HEK293 (cell line): Measurements from ENCODE around the gene LMOD1.
"Not testable (repeated sequence)": the region's sequence is repeated elsewhere in the genome, so short reads cannot be mapped to it uniquely, and the experiment has no call there.

Source experiments
- CTCF ChIA-PET: fragments of 350-600 bp; formaldehyde crosslinking; extraction: SDS; loops from one replicate; lab custom pipeline; 2021; ENCODE audit warnings: antibody characterized with exemption; lab: Yijun Ruan, JAX
- POLR2A ChIA-PET: fragments of 300-600 bp; formaldehyde crosslinking; extraction: SDS; loops from one replicate; lab custom pipeline; 2020; ENCODE audit warnings: antibody characterized with exemption, inconsistent platforms; lab: Yijun Ruan, JAX
- H3K27ac ChIP-seq: fragments of 200-500 bp; sonication (Bioruptor generic); 2 replicates; pipeline ENCODE4 v1.5.1; 2014; ENCODE audit warnings: low read depth, low read length, control low read depth, inconsistent platforms; ENCODE audit errors: extremely low read depth
- H3K36me3 ChIP-seq, 2 experiments: fragments of 200-500 bp in 1 of 2; sonication (Bioruptor generic) in 1 of 2; 1 replicate in 1 of 2; 2 replicates in 1 of 2; pipeline ENCODE4 v1.5.1; 2014 to 2017; ENCODE audit warnings: inconsistent platforms in 2 of 2, low read length in 2 of 2; ENCODE audit not compliant: control insufficient read depth in 2 of 2, insufficient read depth in 1 of 2
- H3K4me1 ChIP-seq: fragments of 200-500 bp; sonication (Bioruptor generic); 2 replicates; pipeline ENCODE4 v1.5.1; 2014; ENCODE audit warnings: mild to moderate bottlenecking, low read length, inconsistent platforms; ENCODE audit not compliant: control insufficient read depth, insufficient read depth
- H3K4me3 ChIP-seq: 2 replicates; pipeline ENCODE4 v1.5.1; 2011; ENCODE audit warnings: low read depth, mild to moderate bottlenecking, control low read depth, low read length, moderate library complexity
- H3K9me3 ChIP-seq: fragments of 200-500 bp; sonication (Bioruptor generic); 2 replicates; pipeline ENCODE4 v1.5.1; 2014; ENCODE audit warnings: low read depth, low read length, inconsistent platforms; ENCODE audit not compliant: control insufficient read depth, insufficient read depth
- CTCF ChIP-seq: fragments of 450-650 bp; formaldehyde crosslinking; IDR thresholded peaks from 2 replicates; pipeline ENCODE4 v1.5.1; 2016; ENCODE audit warnings: missing biosample characterization, missing genetic modification characterization
- ELK4 ChIP-seq: IDR thresholded peaks from 2 replicates; pipeline ENCODE4 v1.6.1; 2011; ENCODE audit warnings: mild to moderate bottlenecking, low read depth, low read length, borderline replicate concordance
- GLI4 ChIP-seq: fragments of 450-650 bp; formaldehyde crosslinking; IDR thresholded peaks from 2 replicates; pipeline ENCODE4 v1.5.1; 2016; ENCODE audit warnings: missing biosample characterization, missing genetic modification characterization
- HOXC10 ChIP-seq: sonication (generic); formaldehyde crosslinking; IDR thresholded peaks from 2 replicates; pipeline ENCODE4 v1.8.1; 2023; ENCODE audit warnings: mild to moderate bottlenecking, missing genetic modification reagents
- KLF16 ChIP-seq: fragments of 450-650 bp; formaldehyde crosslinking; IDR thresholded peaks from 2 replicates; pipeline ENCODE4 v1.5.1; 2017; ENCODE audit warnings: missing biosample characterization, missing genetic modification characterization
- MYNN ChIP-seq: fragments of 450-650 bp; formaldehyde crosslinking; IDR thresholded peaks from 2 replicates; pipeline ENCODE4 v1.5.1; 2016; ENCODE audit warnings: missing biosample characterization, missing genetic modification characterization, borderline replicate concordance
- MZF1 ChIP-seq: fragments of 450-650 bp; formaldehyde crosslinking; IDR thresholded peaks from 2 replicates; pipeline ENCODE4 v1.5.1; 2017; ENCODE audit warnings: missing biosample characterization, missing genetic modification characterization, borderline replicate concordance
- ZBTB48 ChIP-seq: fragments of 450-650 bp; formaldehyde crosslinking; IDR thresholded peaks from 2 replicates; pipeline ENCODE4 v1.5.1; 2016; ENCODE audit warnings: missing biosample characterization, missing genetic modification characterization
- ZBTB6 ChIP-seq: fragments of 450-650 bp; formaldehyde crosslinking; IDR thresholded peaks from 2 replicates; pipeline ENCODE4 v1.5.1; 2017; ENCODE audit warnings: missing biosample characterization, missing genetic modification characterization
- ZFP69B ChIP-seq: fragments of 450-650 bp; formaldehyde crosslinking; IDR thresholded peaks from 2 replicates; pipeline ENCODE4 v1.5.1; 2016; ENCODE audit warnings: missing biosample characterization, missing genetic modification characterization
- ZNF121 ChIP-seq: fragments of 450-650 bp; formaldehyde crosslinking; IDR thresholded peaks from 2 replicates; pipeline ENCODE4 v1.5.1; 2016; ENCODE audit warnings: missing biosample characterization, missing genetic modification characterization
- ZNF132 ChIP-seq: fragments of 450-650 bp; formaldehyde crosslinking; IDR thresholded peaks from 2 replicates; pipeline ENCODE4 v1.5.1; 2017; ENCODE audit warnings: missing biosample characterization, missing genetic modification characterization, borderline replicate concordance
- ZNF174 ChIP-seq: fragments of 450-650 bp; formaldehyde crosslinking; IDR thresholded peaks from 2 replicates; pipeline ENCODE4 v1.5.0; 2017; ENCODE audit warnings: missing biosample characterization, mild to moderate bottlenecking, missing genetic modification characterization
- ZNF24 ChIP-seq: fragments of 450-650 bp; formaldehyde crosslinking; IDR thresholded peaks from 2 replicates; pipeline ENCODE4 v1.5.1; 2016; ENCODE audit warnings: missing biosample characterization, missing genetic modification characterization
- ZNF354C ChIP-seq: fragments of 450-650 bp; formaldehyde crosslinking; IDR thresholded peaks from 2 replicates; pipeline ENCODE4 v1.5.1; 2016; ENCODE audit warnings: missing biosample characterization, missing genetic modification characterization, low read depth, borderline replicate concordance
- ZNF433 ChIP-seq: fragments of 450-650 bp; formaldehyde crosslinking; IDR thresholded peaks from 2 replicates; pipeline ENCODE4 v1.5.1; 2016; ENCODE audit warnings: missing biosample characterization, missing genetic modification characterization, low read depth
- ZNF549 ChIP-seq: fragments of 450-650 bp; IDR thresholded peaks from 2 replicates; pipeline ENCODE4 v1.5.1; 2018; ENCODE audit warnings: missing biosample characterization, missing genetic modification characterization, mild to moderate bottlenecking, inconsistent platforms, moderate library complexity
- ZNF791 ChIP-seq: fragments of 450-650 bp; formaldehyde crosslinking; IDR thresholded peaks from 2 replicates; pipeline ENCODE4 v1.5.1; 2016; ENCODE audit warnings: missing biosample characterization, missing genetic modification characterization
- ZNF837 ChIP-seq: fragments of 450-650 bp; formaldehyde crosslinking; IDR thresholded peaks from 2 replicates; pipeline ENCODE4 v1.5.1; 2016; ENCODE audit warnings: missing biosample characterization, missing genetic modification characterization

LMOD1 gene

GRCh38 chr1:201966171-201966570 is 19.8 kb upstream of the LMOD1 start:
- no peaks in the 10 kb centered on the region for H3K9me3 ChIP-seq
- CTCF ChIA-PET, result interaction anchor here (1.1 to 5.1 kb wide), 3 partner anchors 21 to 73 kb away, joined by 3 to 30 read pairs (median 4); no protein-coding TSS in a partner anchor
- POLR2A ChIA-PET, result no interaction called here
- TF ChIP-seq ZNF121 (tag by site-specific recombination) (peak; percentile 88; the same call in 1 of the 2 replicates), MYNN (no peak), ZBTB6 (tag by site-specific recombination) (no peak), ZNF433 (tag by site-specific recombination) (no peak)
- TF ChIP-seq, all 188 proteins: peak for 1
- peaks cover 10% of the 10 kb centered on the region for H3K4me1 ChIP-seq
- no peak overlapping the region for H3K27ac ChIP-seq
- no peak overlapping the region for H3K4me3 ChIP-seq
- H3K36me3 ChIP-seq, result peaks cover 52 to 85% of the 10 kb centered on the region in 2 experiments

GRCh38 chr1:201964261-201964660 is 17.9 kb upstream of the LMOD1 start:
- Histone ChIP-seq H3K36me3 (peaks cover 62 to 79% of the 10 kb centered on the region in 2 experiments), H3K4me3 (no peak overlapping the region), H3K4me1 (no peaks in the 10 kb centered on the region), H3K27ac (no peak overlapping the region), H3K9me3 (no peaks in the 10 kb centered on the region)
- POLR2A ChIA-PET, result interaction anchor here (1.3 to 1.9 kb wide), 2 partner anchors 9 to 69 kb away, joined by 3 to 4 read pairs; partner anchors contain the start of gene TIMM17A
- CTCF ChIA-PET, result interaction anchor here (0.6 to 5.1 kb wide), 3 partner anchors 10 to 171 kb away, joined by 3 to 30 read pairs (median 8); no protein-coding TSS in a partner anchor
- TF ChIP-seq ZNF549 (tag by site-specific recombination) (no peak), GLI4 (no peak), ZNF174 (tag by site-specific recombination) (no peak), MZF1 (tag by site-specific recombination) (no peak), ZNF354C (tag by site-specific recombination) (no peak), ZNF24 (no peak), ZNF837 (tag by site-specific recombination) (no peak)

GRCh38 chr1:201962382-201962781 is 16.0 kb upstream of the LMOD1 start:
- CTCF ChIA-PET, result interaction anchor here (0.6 to 5.1 kb wide), 4 partner anchors 10 to 514 kb away, joined by 3 to 30 read pairs (median 4); no protein-coding TSS in a partner anchor
- H3K4me1 ChIP-seq, H3K9me3 ChIP-seq, H3K27ac ChIP-seq, H3K4me3 ChIP-seq: not testable (repeated sequence)
- H3K36me3 ChIP-seq, result peaks cover 70 to 85% of the 10 kb centered on the region in 2 experiments
- POLR2A ChIA-PET, result interaction anchor here (1.4 kb wide), 1 partner anchor 20 kb away, joined by 5 read pairs; the partner anchor contains the start of gene RNPEP

GRCh38 chr1:201958348-201958747 is 12.0 kb upstream of the LMOD1 start:
- ChIA-PET CTCF (interaction anchor here (0.6 to 1.1 kb wide), 4 partner anchors 78 to 425 kb away, joined by 3 to 6 read pairs (median 4); no protein-coding TSS in a partner anchor), POLR2A (no interaction called here)
- peaks cover 50 to 57% of the 10 kb centered on the region in 2 experiments for H3K36me3 ChIP-seq
- no peak overlapping the region for H3K4me3 ChIP-seq
- no peaks in the 10 kb centered on the region for H3K4me1 ChIP-seq
- TF ChIP-seq ELK4 (no peak), CTCF (no peak), ZNF791 (no peak), ZNF132 (tag by site-specific recombination) (no peak), HOXC10 (CRISPR knock-in tag) (no peak), KLF16 (tag by site-specific recombination) (no peak), ZFP69B (no peak), ZBTB48 (no peak)
- no peaks in the 10 kb centered on the region for H3K9me3 ChIP-seq
- no peak overlapping the region for H3K27ac ChIP-seq
